DMS 273 treated with DMSO at 0.1 percent for 48 hours (cell line): ENCODE data around the gene ZNG1F.
"Not testable (repeated sequence)": the region's sequence is repeated elsewhere in the genome, so short reads cannot be mapped to it uniquely, and the experiment has no call there.

Experiments used
- DNase-seq: peaks from one replicate; lab custom pipeline; 2025; lab: John Stamatoyannopoulos, UW

Gene ZNG1F

GRCh38 chr9:41123396-41123795 is 65.7 kb downstream of the ZNG1F start:
- not testable (repeated sequence) for DNase-seq

GRCh38 chr9:41120696-41121095 is 68.4 kb downstream of the ZNG1F start:
- DNase-seq: not testable (repeated sequence)

DNA sequence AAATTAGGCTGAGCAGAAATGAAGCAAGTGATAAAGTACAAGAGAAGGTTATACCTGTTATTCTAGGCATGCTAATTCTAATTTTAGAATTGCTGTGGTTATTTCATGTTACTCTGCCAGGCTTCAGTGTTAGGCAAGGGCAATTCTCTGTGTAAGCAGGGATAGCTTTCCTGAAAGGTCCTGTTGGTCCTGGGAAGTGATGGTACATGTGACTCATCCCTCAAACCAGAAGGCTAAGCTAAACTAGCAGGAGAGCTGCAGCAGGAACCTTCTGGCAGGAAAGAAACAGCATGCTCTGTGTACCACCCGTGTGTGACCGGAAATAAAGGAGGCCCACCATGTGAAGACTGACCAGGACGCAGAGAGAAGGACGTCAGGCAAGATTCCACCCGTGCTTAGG is 69.4 kb downstream of the ZNG1F start:
- DNase-seq: not testable (repeated sequence)

DNA sequence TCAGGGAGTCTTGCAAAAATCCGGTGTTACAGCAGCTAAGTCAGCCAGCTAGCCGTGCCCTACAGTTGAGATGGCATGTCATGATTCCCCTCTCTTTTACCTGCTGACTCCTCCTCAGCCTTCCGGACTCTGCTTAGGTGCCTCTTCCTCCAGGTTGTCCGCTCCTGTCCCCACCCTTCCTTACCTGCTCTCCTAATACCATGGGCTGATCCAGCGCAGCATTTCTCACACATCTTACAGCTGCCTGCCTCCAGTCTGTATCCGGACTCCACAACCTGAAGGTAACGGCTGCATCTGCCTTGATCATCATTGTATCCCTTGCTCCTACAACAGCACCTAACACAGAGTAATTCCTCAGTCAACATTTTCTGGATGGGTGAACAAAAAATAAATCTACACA is 69.8 kb downstream of the ZNG1F start:
- DNase-seq: not testable (repeated sequence)

- DNase-seq: not testable (repeated sequence)
These were observed 75.8 kb downstream of the ZNG1F start for GRCh38 chr9:41113348-41113747.

- not testable (repeated sequence) for DNase-seq
These were observed 77.7 kb downstream of the ZNG1F start for GRCh38 chr9:41111414-41111813.

- DNase-seq: not testable (repeated sequence)
These were observed 78.2 kb downstream of the ZNG1F start for GRCh38 chr9:41110913-41111312.

DNA sequence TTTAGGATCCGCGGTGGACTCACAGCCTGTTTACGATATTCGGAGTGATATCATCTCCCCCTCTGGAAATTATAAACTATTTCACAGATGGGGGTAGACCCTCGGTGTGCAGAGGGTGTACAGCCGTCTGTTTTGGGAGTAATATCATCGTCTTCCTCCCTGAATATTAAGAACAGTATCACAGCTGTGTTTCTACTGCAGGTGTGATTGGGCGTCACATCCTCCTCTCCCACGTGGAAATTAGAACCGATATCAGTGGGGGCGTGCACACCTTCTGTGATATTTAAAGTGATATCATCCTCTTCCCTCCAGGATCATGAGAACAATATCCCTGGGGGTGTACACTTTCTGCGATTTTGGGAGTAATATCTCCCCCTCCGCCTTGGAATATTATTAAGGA is 79.9 kb downstream of the ZNG1F start:
- DNase-seq: not testable (repeated sequence)

DNA sequence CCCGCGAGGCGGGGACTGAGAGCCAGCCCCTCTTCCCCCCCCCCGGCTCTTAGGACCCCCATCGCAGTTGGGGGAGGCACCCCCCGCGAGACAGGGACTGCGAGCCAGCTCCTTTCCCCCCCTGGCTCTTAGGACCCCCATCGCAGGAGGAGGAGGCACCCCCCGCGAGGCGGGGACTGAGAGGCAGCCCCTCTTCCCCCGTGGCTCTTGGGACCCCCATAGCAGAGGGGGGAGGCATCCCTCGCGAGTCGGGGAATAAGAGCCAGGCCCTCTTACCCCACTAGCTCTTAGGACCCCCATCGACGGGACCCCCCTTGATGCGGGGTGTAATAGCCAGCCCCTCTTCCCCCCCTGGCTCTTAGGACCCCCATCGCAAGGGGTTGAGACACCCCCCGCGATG is 80.3 kb downstream of the ZNG1F start:
- not testable (repeated sequence) for DNase-seq

- DNase-seq: not testable (repeated sequence)
These were observed 82.5 kb downstream of the ZNG1F start for GRCh38 chr9:41106472-41107116.

GRCh38 chr9:41105557-41106253 is 83.4 kb downstream of the ZNG1F start:
- DNase-seq: not testable (repeated sequence)

- not testable (repeated sequence) for DNase-seq
These were observed 84.6 kb downstream of the ZNG1F start for GRCh38 chr9:41104542-41104941.

DNA sequence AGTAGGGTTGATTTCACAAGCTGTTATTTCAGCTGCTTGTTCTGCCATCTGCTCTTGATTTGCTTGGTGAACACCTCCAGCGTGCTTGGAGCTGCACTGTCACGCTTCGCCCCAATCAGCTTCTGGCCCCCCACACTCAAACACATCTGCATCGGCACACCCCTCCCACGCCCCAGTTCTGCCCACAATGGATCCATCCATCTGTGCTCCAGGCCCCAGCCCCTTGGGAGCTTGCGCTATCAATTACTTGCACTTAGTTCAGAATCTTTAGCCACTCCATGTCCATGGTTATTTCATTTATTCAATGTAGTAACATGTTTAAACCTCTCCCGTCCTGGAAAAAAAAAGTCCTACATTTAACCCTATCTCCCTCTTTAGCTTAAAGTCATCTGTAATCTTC is 88.6 kb downstream of the ZNG1F start:
- not testable (repeated sequence) for DNase-seq

DNA sequence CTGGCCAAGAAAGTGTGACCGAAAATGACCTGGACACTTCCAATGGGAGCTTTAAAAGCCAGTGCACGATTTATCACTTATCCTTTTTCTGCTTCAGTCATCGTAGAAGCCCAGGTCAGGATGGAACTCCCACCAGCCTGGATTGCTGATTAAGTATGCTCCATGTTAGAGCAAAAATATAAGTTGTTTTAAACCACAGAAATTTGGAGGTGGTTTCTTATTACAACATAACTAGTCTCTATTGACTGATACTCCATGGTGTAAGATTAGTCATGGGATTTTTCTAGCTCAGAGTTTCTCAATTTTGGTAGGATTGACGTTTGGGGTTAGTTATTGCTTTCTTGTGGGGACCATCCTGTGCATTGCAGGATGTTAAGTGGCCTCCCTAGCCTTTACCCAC is 90.4 kb downstream of the ZNG1F start:
- DNase-seq: not testable (repeated sequence)

- DNase-seq: not testable (repeated sequence)
These were observed 94.1 kb downstream of the ZNG1F start for GRCh38 chr9:41095060-41095459.

- DNase-seq: not testable (repeated sequence)
These were observed 94.9 kb downstream of the ZNG1F start for GRCh38 chr9:41094010-41094773.

GRCh38 chr9:41090922-41091321 is 98.2 kb downstream of the ZNG1F start:
- DNase-seq: not testable (repeated sequence)

DNA sequence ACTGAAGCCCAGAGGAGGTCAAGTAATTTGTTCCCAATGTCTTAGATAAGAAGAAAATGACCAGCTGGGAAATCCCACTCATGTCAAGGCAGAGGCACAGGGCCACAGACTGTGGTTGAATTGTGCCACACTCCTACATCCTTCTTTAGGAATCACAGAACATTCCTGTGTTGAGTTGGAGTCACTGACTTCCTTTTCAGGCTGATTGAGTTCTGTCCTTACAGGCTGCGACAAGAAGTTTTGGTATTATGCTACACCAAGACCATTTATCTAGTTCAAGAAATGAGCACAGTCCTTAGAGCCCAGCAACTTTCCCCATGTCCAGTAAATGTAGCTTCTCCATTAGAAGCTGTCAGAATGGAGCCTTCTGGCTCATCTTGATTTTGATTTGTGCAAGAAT is 98.7 kb downstream of the ZNG1F start:
- not testable (repeated sequence) for DNase-seq

- DNase-seq: not testable (repeated sequence)
These were observed 100.6 kb downstream of the ZNG1F start for GRCh38 chr9:41088450-41089059.

GRCh38 chr9:41087929-41088328 is 101.2 kb downstream of the ZNG1F start:
- not testable (repeated sequence) for DNase-seq

GRCh38 chr9:41087157-41087780 is 101.8 kb downstream of the ZNG1F start:
- DNase-seq: not testable (repeated sequence)

- DNase-seq: not testable (repeated sequence)
These were observed 102.4 kb downstream of the ZNG1F start for GRCh38 chr9:41086685-41087084.
